AG04449 (cell line): ENCODE results near the gene TRAP1.

Experiments
- CTCF ChIA-PET: fragments of 350-600 bp; formaldehyde crosslinking; extraction: SDS; loops from one replicate; lab custom pipeline; 2021; ENCODE audit warnings: antibody characterized with exemption; lab: Yijun Ruan, JAX
- POLR2A ChIA-PET: fragments of 400-600, 350-600 bp; formaldehyde crosslinking; extraction: SDS; loops from one replicate; lab custom pipeline; 2020; ENCODE audit warnings: antibody characterized with exemption, inconsistent platforms; lab: Yijun Ruan, JAX
- DNase-seq: peaks from one replicate; pipeline ENCODE4 v3.0.0-alpha.2; 2010; ENCODE audit warnings: low read depth, low spot score
- H3K4me3 ChIP-seq: 2 replicates; pipeline ENCODE4 v1.5.1; 2011; ENCODE audit warnings: low read depth, mild to moderate bottlenecking, control low read depth, low read length
- CTCF ChIP-seq: IDR thresholded peaks from one replicate; pipeline ENCODE4 v1.5.1; 2011; ENCODE audit warnings: mild to moderate bottlenecking, moderate library complexity, low read length, control low read depth, inconsistent platforms; ENCODE audit not compliant: insufficient read depth; ENCODE audit errors: missing control alignments

Gene TRAP1

GRCh38 chr16:3760518-3760917 is 43.2 kb upstream of the TRAP1 start:
- TF ChIP-seq CTCF = no peak

GRCh38 chr16:3759736-3760135 is 42.4 kb upstream of the TRAP1 start:
- DNase-seq = no peak
- ChIA-PET POLR2A (interaction anchor here (0.6 kb wide), 1 partner anchor 273 kb away, joined by 3 read pairs; no protein-coding TSS in a partner anchor), CTCF (interaction anchor here (1.6 kb wide), 1 partner anchor 10 kb away, joined by 5 read pairs; no protein-coding TSS in a partner anchor)
- H3K4me3 ChIP-seq = no peak overlapping the region
- TF ChIP-seq CTCF = no peak

More at GRCh38 chr16:3760518-3760917, 43.2 kb upstream of the TRAP1 start:
- CTCF ChIA-PET = no interaction called here
- no peak for DNase-seq
- POLR2A ChIA-PET = no interaction called here
- no peak overlapping the region for H3K4me3 ChIP-seq

DNA sequence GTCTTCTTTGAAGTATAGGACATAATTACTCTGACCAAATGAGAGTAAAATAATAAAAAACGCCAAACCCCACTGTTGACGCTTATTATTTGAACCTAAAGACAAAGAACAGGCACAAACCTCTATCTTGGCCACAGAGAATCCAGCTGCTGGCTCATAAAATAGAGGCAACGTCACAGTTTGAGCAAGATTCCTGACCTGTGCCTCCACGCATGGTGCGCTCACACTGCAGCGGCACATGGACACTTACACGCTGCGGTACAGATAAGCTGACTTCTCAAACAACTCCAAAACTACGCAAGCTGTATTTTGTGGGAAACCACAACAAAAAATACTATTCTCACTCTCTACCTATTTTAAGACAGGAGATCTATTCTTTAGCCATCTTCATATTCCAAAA is 38.8 kb upstream of the TRAP1 start:
- ChIA-PET POLR2A (no interaction called here), CTCF (interaction anchor here (1.7 kb wide), 1 partner anchor 9 kb away, joined by 3 read pairs; no protein-coding TSS in a partner anchor)
- H3K4me3 ChIP-seq = no peak overlapping the region
- no peak for TF ChIP-seq CTCF
- DNase-seq = no peak

- no peak for TF ChIP-seq CTCF
- no peak overlapping the region for H3K4me3 ChIP-seq
- ChIA-PET POLR2A (no interaction called here), CTCF (no interaction called here)
- no peak for DNase-seq
Measured at GRCh38 chr16:3755249-3755648, 37.9 kb upstream of the TRAP1 start.

DNA sequence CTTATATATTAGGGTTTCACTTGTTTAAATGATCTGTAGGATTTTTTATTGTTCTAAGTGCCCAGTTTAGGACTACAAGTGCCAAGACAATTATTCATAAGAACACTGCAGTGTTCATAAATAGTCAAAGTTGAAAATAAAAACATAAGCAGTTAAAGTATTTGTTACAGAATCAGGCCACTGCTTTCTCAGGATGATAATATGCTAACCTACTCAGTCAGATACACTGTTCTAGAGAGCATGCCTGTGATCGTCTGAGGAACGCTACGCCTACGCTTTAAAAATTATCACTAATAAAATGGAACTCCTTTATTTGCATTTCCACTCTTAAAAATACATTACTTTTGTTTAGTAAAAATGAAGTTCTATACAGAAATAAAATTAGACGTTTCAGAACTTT is 37.4 kb upstream of the TRAP1 start:
- TF ChIP-seq CTCF = no peak
- ChIA-PET CTCF (interaction anchor here (1.2 kb wide), 1 partner anchor 60 kb away, joined by 3 read pairs; no protein-coding TSS in a partner anchor), POLR2A (no interaction called here)
- DNase-seq = no peak
- no peak overlapping the region for H3K4me3 ChIP-seq

- ChIA-PET POLR2A (no interaction called here), CTCF (interaction anchor here (1.2 kb wide), 1 partner anchor 59 kb away, joined by 3 read pairs; no protein-coding TSS in a partner anchor)
- no peak for TF ChIP-seq CTCF
- no peak overlapping the region for H3K4me3 ChIP-seq
- peak; percentile 26 for DNase-seq
Measured at GRCh38 chr16:3754081-3754703, 36.9 kb upstream of the TRAP1 start.
